WTC11 (cell line): Measurements from ENCODE around the gene ZNF329. TPM values are rescaled to one million over a fixed set of nuclear protein-coding genes. Genes with fewer than 3 reads are reported as not detected.

Source experiments
- ATAC-seq: fragments of 200-7000 bp; cut with Tn5 transposase; 2 replicates; pipeline ENCODE4 v1.10.0; 2021; ENCODE audit warnings: mild to moderate bottlenecking, moderate library complexity
- CTCF ChIA-PET: fragments of 300-600 bp; sonication (Branson Sonifier 250); formaldehyde crosslinking; loops from one replicate; lab custom pipeline; 2021; ENCODE audit warnings: antibody characterized with exemption; lab: Charles Lee
- POLR2A ChIA-PET: fragments of 350-600 bp; sonication (Branson Sonifier 250); formaldehyde crosslinking; loops from one replicate; lab custom pipeline; 2021; ENCODE audit warnings: antibody characterized with exemption; lab: Charles Lee
- DNase-seq: peaks from one replicate; pipeline ENCODE4 v3.0.0; 2021; ENCODE audit warnings: low spot score
- H3K27ac Mint-ChIP-seq: 2 replicates; pipeline ENCODE4 v1.8.0; 2021; ENCODE audit warnings: mixed read lengths
- H3K27me3 Mint-ChIP-seq: 2 replicates; pipeline ENCODE4 v1.8.0; 2021; ENCODE audit warnings: low read depth, mild to moderate bottlenecking, moderate library complexity, mixed read lengths
- H3K36me3 Mint-ChIP-seq: 2 replicates; pipeline ENCODE4 v1.8.0; 2021; ENCODE audit warnings: mixed read lengths
- H3K4me1 Mint-ChIP-seq: 2 replicates; pipeline ENCODE4 v1.8.0; 2022; ENCODE audit warnings: mixed read lengths
- H3K4me3 Mint-ChIP-seq: 2 replicates; pipeline ENCODE4 v1.8.0; 2021; ENCODE audit warnings: mild to moderate bottlenecking, moderate library complexity, mixed read lengths
- H3K9me3 Mint-ChIP-seq: 2 replicates; pipeline ENCODE4 v1.8.0; 2021; ENCODE audit warnings: mixed read lengths
- AR ChIP-seq: fragments of 250-450 bp; sonication (Bioruptor Pico); IDR thresholded peaks from 2 replicates; pipeline ENCODE4 v1.9.0; 2021; ENCODE audit warnings: mild to moderate bottlenecking
- ARID4B ChIP-seq: sonication (generic); formaldehyde crosslinking; IDR thresholded peaks from 2 replicates; pipeline ENCODE4 v1.8.0; 2023; ENCODE audit warnings: missing genetic modification reagents, mild to moderate bottlenecking, borderline replicate concordance
- ATF2 ChIP-seq: sonication (generic); formaldehyde crosslinking; IDR thresholded peaks from 2 replicates; pipeline ENCODE4 v1.8.1; 2022; ENCODE audit warnings: low read depth, missing genetic modification reagents, borderline replicate concordance
- CBFB ChIP-seq: sonication (generic); formaldehyde crosslinking; IDR thresholded peaks from 2 replicates; pipeline ENCODE4 v1.8.1; 2022; ENCODE audit warnings: mild to moderate bottlenecking, low read depth, missing genetic modification reagents
- CDX4 ChIP-seq: fragments of 250-450 bp; sonication (Bioruptor Pico); IDR thresholded peaks from 2 replicates; pipeline ENCODE4 v1.9.0; 2021; ENCODE audit warnings: moderate library complexity, mild to moderate bottlenecking, inconsistent platforms, borderline replicate concordance
- GABPB1 ChIP-seq: sonication (generic); formaldehyde crosslinking; IDR thresholded peaks from 2 replicates; pipeline ENCODE4 v1.8.1; 2023; ENCODE audit warnings: mild to moderate bottlenecking, missing genetic modification reagents
- MLX ChIP-seq: sonication (generic); formaldehyde crosslinking; IDR thresholded peaks from 2 replicates; pipeline ENCODE4 v1.8.1; 2023; ENCODE audit warnings: mild to moderate bottlenecking, missing genetic modification reagents, moderate library complexity
- NFATC4 ChIP-seq: fragments of 250-450 bp; sonication (Bioruptor Pico); IDR thresholded peaks from 2 replicates; pipeline ENCODE4 v1.9.0; 2021; ENCODE audit warnings: mild to moderate bottlenecking
- NFE2L1 ChIP-seq: sonication (generic); formaldehyde crosslinking; IDR thresholded peaks from 2 replicates; pipeline ENCODE4 v1.8.1; 2023; ENCODE audit warnings: missing genetic modification reagents
- NFYB ChIP-seq: sonication (generic); formaldehyde crosslinking; conservative IDR thresholded peaks from 2 replicates; pipeline ENCODE4 v1.8.0; 2022; ENCODE audit warnings: low read depth, missing genetic modification reagents
- NR2C2 ChIP-seq: sonication (generic); formaldehyde crosslinking; IDR thresholded peaks from 2 replicates; pipeline ENCODE4 v1.8.0; 2022; ENCODE audit warnings: mild to moderate bottlenecking, missing genetic modification reagents
- SMAD3 ChIP-seq: sonication (generic); formaldehyde crosslinking; IDR thresholded peaks from 2 replicates; pipeline ENCODE4 v1.8.0; 2022; ENCODE audit warnings: missing genetic modification reagents, mild to moderate bottlenecking, borderline replicate concordance
- USF2 ChIP-seq: sonication (generic); formaldehyde crosslinking; IDR thresholded peaks from 2 replicates; pipeline ENCODE4 v1.8.1; 2023; ENCODE audit warnings: mild to moderate bottlenecking, missing genetic modification reagents, moderate library complexity
- ZNF263 ChIP-seq: sonication (generic); formaldehyde crosslinking; IDR thresholded peaks from 2 replicates; pipeline ENCODE4 v1.8.1; 2022; ENCODE audit warnings: low read depth, mild to moderate bottlenecking, moderate library complexity, missing genetic modification reagents
- ZNF317 ChIP-seq: sonication (generic); formaldehyde crosslinking; IDR thresholded peaks from 2 replicates; pipeline ENCODE4 v1.8.1; 2023; ENCODE audit warnings: low read depth, mild to moderate bottlenecking, moderate library complexity, missing genetic modification reagents, borderline replicate concordance
- ZNF396 ChIP-seq: fragments of 250-450 bp; sonication (Bioruptor Pico); IDR thresholded peaks from 2 replicates; pipeline ENCODE4 v1.8.0; 2021; ENCODE audit warnings: mild to moderate bottlenecking, moderate library complexity, borderline replicate concordance
- total RNA-seq: library from RNA; stranded (reverse); gene quantifications from 3 replicates; pipeline ENCODE4 v1.2.3, GENCODE V29; 2021

ZNF329 gene
- total RNA-seq, 1 experiment from 2014 or later, result 16.3 TPM

- no peak overlapping the region for H3K27ac Mint-ChIP-seq
- H3K27me3 Mint-ChIP-seq, result peaks cover 31% of the 10 kb centered on the region
- no peak overlapping the region for H3K4me3 Mint-ChIP-seq
- ATAC-seq, result no peak
- TF ChIP-seq ATF2 (CRISPR knock-in tag) (no peak), NR2C2 (CRISPR knock-in tag) (no peak)
- no peak for DNase-seq
- ChIA-PET POLR2A (interaction anchor here (0.5 kb wide), 1 partner anchor 29 kb away, joined by 5 read pairs; no protein-coding TSS in a partner anchor), CTCF (no interaction called here)
- peaks cover 76% of the 10 kb centered on the region for H3K36me3 Mint-ChIP-seq
- H3K9me3 Mint-ChIP-seq, result peaks cover 87% of the 10 kb centered on the region
- H3K4me1 Mint-ChIP-seq, result no peaks in the 10 kb centered on the region
Measured at GRCh38 chr19:58123354-58123753, 27.2 kb downstream of the ZNF329 start.

- TF ChIP-seq NFATC4 (CRISPR knock-in tag) (no peak), NFE2L1 (CRISPR knock-in tag) (no peak), NFYB (CRISPR knock-in tag) (no peak)
- no peak overlapping the region for H3K27ac Mint-ChIP-seq
- ChIA-PET POLR2A (no interaction called here), CTCF (interaction anchor here (0.6 kb wide), 1 partner anchor 182 kb away, joined by 3 read pairs; no protein-coding TSS in a partner anchor)
- H3K4me1 Mint-ChIP-seq, result no peaks in the 10 kb centered on the region
- ATAC-seq (no peak), DNase-seq (no peak)
- H3K27me3 Mint-ChIP-seq, result peaks cover 36% of the 10 kb centered on the region
- H3K36me3 Mint-ChIP-seq, result peaks cover 55% of the 10 kb centered on the region
- no peak overlapping the region for H3K4me3 Mint-ChIP-seq
- H3K9me3 Mint-ChIP-seq, result peaks cover 81% of the 10 kb centered on the region
Measured at GRCh38 chr19:58118979-58119733, 31.4 kb downstream of the ZNF329 start.

GRCh38 chr19:58117841-58118575, 32.6 kb downstream of the ZNF329 start:
- Mint-ChIP-seq H3K4me3 (peak overlapping the region; percentile 59), H3K9me3 (peaks cover 76% of the 10 kb centered on the region), H3K27me3 (peaks cover 36% of the 10 kb centered on the region), H3K4me1 (no peaks in the 10 kb centered on the region), H3K27ac (no peak overlapping the region), H3K36me3 (peaks cover 52% of the 10 kb centered on the region)
- CTCF ChIA-PET, result no interaction called here
- ATAC-seq (peak; percentile 79), DNase-seq (peak; percentile 40)
- POLR2A ChIA-PET, result no interaction called here
- TF ChIP-seq ZNF263 (CRISPR knock-in tag) (no peak), ZNF317 (no peak), NFE2L1 (CRISPR knock-in tag) (no peak), CBFB (CRISPR knock-in tag) (no peak), ZNF396 (CRISPR knock-in tag) (no peak), GABPB1 (CRISPR knock-in tag) (no peak), USF2 (CRISPR knock-in tag) (no peak), CDX4 (CRISPR knock-in tag) (no peak), ARID4B (CRISPR knock-in tag) (no peak), AR (CRISPR knock-in tag) (no peak), MLX (CRISPR knock-in tag) (no peak), SMAD3 (CRISPR knock-in tag) (no peak), NFYB (CRISPR knock-in tag) (no peak)
